22Rv1 (cell line): Measurements from ENCODE around the gene FRS2.

ENCODE experiments used
- ZFX ChIP-seq: fragments of 450-650 bp; IDR thresholded peaks from 2 replicates; pipeline ENCODE4 v1.6.1; 2017; ENCODE audit warnings: antibody characterized with exemption, borderline replicate concordance
- TF ChIP-seq, protein P1 (sequence below): fragments of 450-650 bp; IDR thresholded peaks from 2 replicates; pipeline ENCODE4 v1.5.1; 2017; ENCODE audit warnings: mild to moderate bottlenecking

- TF ChIP-seq ZFX: no peak
- TF ChIP-seq, protein P1, sequence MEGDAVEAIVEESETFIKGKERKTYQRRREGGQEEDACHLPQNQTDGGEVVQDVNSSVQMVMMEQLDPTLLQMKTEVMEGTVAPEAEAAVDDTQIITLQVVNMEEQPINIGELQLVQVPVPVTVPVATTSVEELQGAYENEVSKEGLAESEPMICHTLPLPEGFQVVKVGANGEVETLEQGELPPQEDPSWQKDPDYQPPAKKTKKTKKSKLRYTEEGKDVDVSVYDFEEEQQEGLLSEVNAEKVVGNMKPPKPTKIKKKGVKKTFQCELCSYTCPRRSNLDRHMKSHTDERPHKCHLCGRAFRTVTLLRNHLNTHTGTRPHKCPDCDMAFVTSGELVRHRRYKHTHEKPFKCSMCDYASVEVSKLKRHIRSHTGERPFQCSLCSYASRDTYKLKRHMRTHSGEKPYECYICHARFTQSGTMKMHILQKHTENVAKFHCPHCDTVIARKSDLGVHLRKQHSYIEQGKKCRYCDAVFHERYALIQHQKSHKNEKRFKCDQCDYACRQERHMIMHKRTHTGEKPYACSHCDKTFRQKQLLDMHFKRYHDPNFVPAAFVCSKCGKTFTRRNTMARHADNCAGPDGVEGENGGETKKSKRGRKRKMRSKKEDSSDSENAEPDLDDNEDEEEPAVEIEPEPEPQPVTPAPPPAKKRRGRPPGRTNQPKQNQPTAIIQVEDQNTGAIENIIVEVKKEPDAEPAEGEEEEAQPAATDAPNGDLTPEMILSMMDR: no peak
These were observed 150.7 kb downstream of the FRS2 start for GRCh38 chr12:69620921-69621320.
